ENCODE measurements around the gene SLC33A1.
"Not testable (repeated sequence)": the region's sequence is repeated elsewhere in the genome, so short reads cannot be mapped to it uniquely, and the experiment has no call there.

The SLC33A1 gene

GRCh38 chr3:155854141-155854940 is at the start of gene SLC33A1:
Gene SLC33A1, minus strand, starts transcription at chr3:155854427. Its CDS starts 430 bp downstream, at chr3:155853997.
- peak; percentile 92 to 100 (median 99) for DNase-seq

- DNase-seq = no peak
Observed at GRCh38 chr3:155895379-155895900, 41.2 kb upstream of the SLC33A1 start.

GRCh38 chr3:155891321-155891720 is 37.1 kb upstream of the SLC33A1 start:
- DNase-seq = no peak

GRCh38 chr3:155890671-155891190 is 36.5 kb upstream of the SLC33A1 start:
- peak in 1 of 14 donors; percentile 6 for DNase-seq

GRCh38 chr3:155889952-155890351 is 35.7 kb upstream of the SLC33A1 start:
- DNase-seq = no peak

GRCh38 chr3:155889212-155889611 is 35.0 kb upstream of the SLC33A1 start:
- no peak for DNase-seq

GRCh38 chr3:155886915-155887314 is 32.7 kb upstream of the SLC33A1 start:
- no peak for DNase-seq

GRCh38 chr3:155886348-155886747 is 32.1 kb upstream of the SLC33A1 start:
- not testable (repeated sequence) for DNase-seq

- no peak for DNase-seq
Observed at GRCh38 chr3:155885292-155885691, 31.1 kb upstream of the SLC33A1 start.

GRCh38 chr3:155884292-155884691 is 30.1 kb upstream of the SLC33A1 start:
- no peak for DNase-seq

- no peak for DNase-seq
Observed at GRCh38 chr3:155880286-155880685, 26.1 kb upstream of the SLC33A1 start.

- peak in 1 of 14 donors; percentile 64 for DNase-seq
Observed at GRCh38 chr3:155876503-155876902, 22.3 kb upstream of the SLC33A1 start.

GRCh38 chr3:155876037-155876436 is 21.8 kb upstream of the SLC33A1 start:
- no peak for DNase-seq

GRCh38 chr3:155872904-155873646 is 18.8 kb upstream of the SLC33A1 start:
- DNase-seq = no peak

GRCh38 chr3:155871746-155872158 is 17.5 kb upstream of the SLC33A1 start:
- DNase-seq = peak in 1 of 14 donors; percentile 74

GRCh38 chr3:155870945-155871745 is 16.9 kb upstream of the SLC33A1 start:
- DNase-seq = peak in 12 of 14 donors; percentile 11 to 77 (median 61)

GRCh38 chr3:155870133-155870944 is 16.1 kb upstream of the SLC33A1 start, which contains the start of gene GMPS:
Gene GMPS, plus strand, starts transcription at chr3:155870650. Its CDS starts 221 bp downstream, at chr3:155870871.
- peak; percentile 76 to 96 (median 90) for DNase-seq

- no peak for DNase-seq
Observed at GRCh38 chr3:155869691-155870090, 15.5 kb upstream of the SLC33A1 start.

- DNase-seq = no peak
Observed at GRCh38 chr3:155863072-155863784, 9.0 kb upstream of the SLC33A1 start.

- DNase-seq = not testable (repeated sequence)
Observed at GRCh38 chr3:155862290-155862982, 8.2 kb upstream of the SLC33A1 start.
